ENCODE data around the gene SH3D19. TPM values are rescaled to one million over a fixed set of nuclear protein-coding genes. Genes with fewer than 3 reads are reported as not detected.
"Not testable (repeated sequence)": the region's sequence is repeated elsewhere in the genome, so short reads cannot be mapped to it uniquely, and the experiment has no call there.

The SH3D19 gene
- total RNA-seq, 1 experiment from 2014 or later, result 45.3 TPM

GRCh38 chr4:151100531-151100930, 224.9 kb downstream of the SH3D19 start:
- DNase-seq (ENCODE audit: low read depth), result no peak

- peak; percentile 20 for DNase-seq (ENCODE audit: low read depth)
Measured at GRCh38 chr4:151099976-151100417, 225.4 kb downstream of the SH3D19 start.

GRCh38 chr4:151099229-151099975, 226.0 kb downstream of the SH3D19 start, which contains the start of gene RPS3A:
Gene RPS3A (plus strand): TSS chr4:151099628. CDS start chr4:151099653, 25 bp downstream.
- DNase-seq (ENCODE audit: low read depth), result peak; percentile 96

DNA sequence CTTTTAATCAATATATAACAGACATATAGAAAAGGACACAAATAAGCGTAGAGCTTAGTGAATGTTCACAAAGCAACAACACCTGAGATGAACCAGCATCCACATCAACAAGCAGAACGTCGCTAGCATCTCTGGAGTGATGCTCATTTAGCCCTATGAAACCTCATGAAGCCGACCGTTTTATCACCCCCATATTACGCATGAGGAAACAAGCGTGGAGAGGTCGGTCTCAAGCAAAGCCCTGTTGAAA, 226.5 kb downstream of the SH3D19 start:
- no peak for DNase-seq (ENCODE audit: low read depth)

DNA sequence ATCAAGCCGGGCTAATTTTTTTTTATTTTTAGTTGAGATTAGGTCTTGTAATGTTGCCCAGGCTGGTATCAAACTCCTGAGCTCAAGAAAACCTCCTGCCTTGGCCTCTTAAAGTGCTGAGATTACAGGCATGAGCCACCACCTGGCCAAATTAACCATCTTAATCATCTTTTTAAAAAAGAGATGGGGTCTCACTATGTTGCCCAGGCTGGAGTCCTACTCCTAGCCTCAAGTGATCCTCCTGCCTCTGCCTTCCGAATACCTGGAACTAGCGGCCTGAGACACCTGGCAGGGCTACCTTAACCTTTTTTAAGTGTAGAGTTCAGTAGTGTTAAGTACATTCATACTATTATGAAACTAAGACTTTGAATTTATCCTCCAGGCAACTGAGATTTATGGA, 227.6 kb downstream of the SH3D19 start:
- DNase-seq (ENCODE audit: low read depth), result no peak

DNA sequence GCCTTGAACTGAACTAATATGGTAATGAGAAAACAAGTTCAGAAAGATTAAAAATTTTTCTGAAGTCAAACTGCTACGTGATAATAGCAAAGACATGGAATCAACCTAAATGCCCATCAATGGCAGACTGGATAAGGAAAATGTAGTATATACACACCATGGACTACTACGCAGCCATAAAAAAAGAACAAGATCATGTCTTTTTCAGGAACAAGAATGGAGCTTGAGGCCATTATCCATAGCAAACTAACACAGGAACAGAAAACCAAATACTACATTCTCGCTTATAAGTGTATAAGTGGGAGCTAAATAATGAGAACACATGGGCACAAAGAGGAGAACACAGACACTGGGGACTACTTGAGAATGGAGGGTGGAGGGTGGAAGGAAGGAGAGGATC, 230.3 kb downstream of the SH3D19 start:
- no peak for DNase-seq (ENCODE audit: low read depth)

DNA sequence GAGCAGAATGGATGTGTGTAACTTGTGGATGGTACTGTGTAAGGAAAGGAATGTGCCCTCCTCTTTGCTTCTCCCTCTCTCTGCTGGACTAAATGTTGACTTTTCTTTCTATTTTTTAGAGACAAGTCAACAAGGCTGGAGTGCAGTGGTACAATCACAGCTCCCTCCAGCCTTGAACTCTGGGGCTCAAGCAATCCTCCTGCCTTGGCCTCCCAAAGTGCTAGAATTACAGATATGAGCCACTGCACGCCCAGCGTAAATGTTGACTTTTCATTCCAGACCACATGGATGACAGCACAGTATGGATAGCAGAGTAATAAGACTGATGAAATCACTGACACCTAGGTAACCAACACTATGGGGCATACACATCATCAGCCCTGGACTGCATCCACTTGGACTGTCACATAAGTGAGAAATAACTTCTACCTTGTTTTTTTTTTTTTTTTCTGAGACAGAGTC, 231.1 kb downstream of the SH3D19 start:
- no peak for DNase-seq (ENCODE audit: low read depth)

- DNase-seq (ENCODE audit: low read depth), result no peak
Measured at GRCh38 chr4:151093203-151093602, 232.2 kb downstream of the SH3D19 start.

- no peak for DNase-seq (ENCODE audit: low read depth)
Measured at GRCh38 chr4:151092488-151092887, 232.9 kb downstream of the SH3D19 start.

DNA sequence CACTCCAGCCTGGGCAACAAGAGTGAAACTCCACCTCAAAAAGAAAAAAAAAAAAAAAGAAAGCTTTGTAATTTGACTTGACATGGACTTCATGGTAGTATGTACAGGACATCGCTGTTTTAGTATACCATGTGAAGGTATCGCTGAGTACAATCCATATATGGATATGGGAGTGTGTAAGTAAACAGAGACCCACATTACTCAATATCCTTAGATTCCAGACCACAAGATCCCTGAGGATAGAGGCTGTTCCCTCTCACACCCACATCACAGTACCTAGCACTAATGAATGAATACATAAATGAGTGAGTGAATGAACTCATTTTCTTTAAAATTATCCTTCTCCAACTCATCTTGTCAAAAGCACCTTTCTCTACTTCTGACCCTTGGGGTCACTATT, 234.4 kb downstream of the SH3D19 start:
- no peak for DNase-seq (ENCODE audit: low read depth)

GRCh38 chr4:151087467-151087866, 237.9 kb downstream of the SH3D19 start:
- no peak for DNase-seq (ENCODE audit: low read depth)

GRCh38 chr4:151077978-151078377, 247.4 kb downstream of the SH3D19 start:
- not testable (repeated sequence) for DNase-seq (ENCODE audit: low read depth)

DNA sequence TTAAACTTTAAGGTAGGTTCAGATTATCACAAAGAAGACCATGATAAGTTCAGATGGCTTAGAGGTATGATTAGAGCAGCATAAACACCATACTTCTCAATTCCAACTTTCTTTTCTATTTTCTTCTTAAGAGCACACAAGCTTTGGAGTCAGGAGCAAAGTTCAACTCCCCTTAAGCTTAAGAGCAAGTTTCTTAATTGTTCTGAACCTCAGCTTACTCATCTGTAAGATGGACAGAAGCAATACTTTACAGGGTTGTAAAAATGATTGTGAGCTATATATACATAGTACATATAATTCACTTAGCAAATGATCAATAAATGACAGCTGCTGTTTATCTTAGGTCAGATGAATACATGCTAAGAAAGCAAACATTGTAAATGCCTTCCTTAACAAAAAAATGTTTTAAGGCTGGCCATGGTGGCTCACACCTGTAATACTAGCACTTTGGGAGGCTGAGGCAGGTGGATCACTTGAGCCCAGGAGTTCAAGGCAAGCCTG, 250.9 kb downstream of the SH3D19 start:
- DNase-seq (ENCODE audit: low read depth), result no peak

Other genes with a start within 250 kb of the SH3D19 start
- 2,821 and 2,834 TPM in 2 replicates for gene RPS3A, start 226.0 kb downstream of the SH3D19 start, total RNA-seq (2014; rRNA removed)
- not detected in 2 replicates for gene PRSS48, start 48.4 kb downstream of the SH3D19 start, total RNA-seq (2014; rRNA removed)
- 0.90 and 1.3 TPM in 2 replicates for gene FHIP1A, start 83.6 kb upstream of the SH3D19 start, total RNA-seq (2014; rRNA removed)

Measured in LHCN-M2 (cell line).